ENCODE data around the gene RAVER2. TPM values are rescaled to one million over a fixed set of nuclear protein-coding genes. Genes with fewer than 3 reads are reported as not detected.

RAVER2 gene
- total RNA-seq, 1 experiment from 2014 or later: 15.1 TPM

DNA sequence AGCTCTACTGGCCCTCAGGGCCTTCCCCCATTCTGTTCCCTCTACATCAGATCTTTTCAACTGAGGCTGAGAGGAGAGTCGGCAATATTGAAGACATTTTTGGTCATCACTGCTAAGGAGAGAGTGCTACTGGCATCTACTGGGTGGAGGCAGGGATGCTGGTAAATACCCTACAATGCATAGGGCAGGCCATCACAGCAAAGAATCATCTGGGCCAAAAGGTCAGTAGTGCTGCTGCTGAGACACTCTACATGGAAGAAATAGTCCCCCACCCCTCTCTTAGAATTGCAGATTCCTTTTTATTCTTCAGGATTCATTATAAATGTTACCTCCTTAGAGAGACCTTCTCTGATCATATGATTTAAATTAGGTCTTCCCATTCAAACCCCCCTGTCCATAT is 127.2 kb downstream of the RAVER2 start:
- peaks cover under 1% of the 10 kb centered on the region for H3K36me3 ChIP-seq (ENCODE audit: control insufficient read depth, insufficient read depth, low read length)
- no peaks in the 10 kb centered on the region for H3K4me1 ChIP-seq (ENCODE audit: control insufficient read depth, insufficient read depth, low read length)
- no peak overlapping the region for H3K27ac ChIP-seq (ENCODE audit: low read length)
- ChIA-PET CTCF (no interaction called here), POLR2A (no interaction called here)
- BruUV-seq (replicated peaks): no TSS peak
- no peaks in the 10 kb centered on the region for H3K9me3 ChIP-seq (ENCODE audit: control insufficient read depth, insufficient read depth, low read depth, low read length)
- TF ChIP-seq, protein P1, sequence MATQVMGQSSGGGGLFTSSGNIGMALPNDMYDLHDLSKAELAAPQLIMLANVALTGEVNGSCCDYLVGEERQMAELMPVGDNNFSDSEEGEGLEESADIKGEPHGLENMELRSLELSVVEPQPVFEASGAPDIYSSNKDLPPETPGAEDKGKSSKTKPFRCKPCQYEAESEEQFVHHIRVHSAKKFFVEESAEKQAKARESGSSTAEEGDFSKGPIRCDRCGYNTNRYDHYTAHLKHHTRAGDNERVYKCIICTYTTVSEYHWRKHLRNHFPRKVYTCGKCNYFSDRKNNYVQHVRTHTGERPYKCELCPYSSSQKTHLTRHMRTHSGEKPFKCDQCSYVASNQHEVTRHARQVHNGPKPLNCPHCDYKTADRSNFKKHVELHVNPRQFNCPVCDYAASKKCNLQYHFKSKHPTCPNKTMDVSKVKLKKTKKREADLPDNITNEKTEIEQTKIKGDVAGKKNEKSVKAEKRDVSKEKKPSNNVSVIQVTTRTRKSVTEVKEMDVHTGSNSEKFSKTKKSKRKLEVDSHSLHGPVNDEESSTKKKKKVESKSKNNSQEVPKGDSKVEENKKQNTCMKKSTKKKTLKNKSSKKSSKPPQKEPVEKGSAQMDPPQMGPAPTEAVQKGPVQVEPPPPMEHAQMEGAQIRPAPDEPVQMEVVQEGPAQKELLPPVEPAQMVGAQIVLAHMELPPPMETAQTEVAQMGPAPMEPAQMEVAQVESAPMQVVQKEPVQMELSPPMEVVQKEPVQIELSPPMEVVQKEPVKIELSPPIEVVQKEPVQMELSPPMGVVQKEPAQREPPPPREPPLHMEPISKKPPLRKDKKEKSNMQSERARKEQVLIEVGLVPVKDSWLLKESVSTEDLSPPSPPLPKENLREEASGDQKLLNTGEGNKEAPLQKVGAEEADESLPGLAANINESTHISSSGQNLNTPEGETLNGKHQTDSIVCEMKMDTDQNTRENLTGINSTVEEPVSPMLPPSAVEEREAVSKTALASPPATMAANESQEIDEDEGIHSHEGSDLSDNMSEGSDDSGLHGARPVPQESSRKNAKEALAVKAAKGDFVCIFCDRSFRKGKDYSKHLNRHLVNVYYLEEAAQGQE (IDR thresholded peaks at IDR 0.05; ENCODE audit: insufficient read depth in 1 of 2, low read depth in 2 of 2, low read length in 1 of 2): no peak
- TF ChIP-seq, protein P2, sequence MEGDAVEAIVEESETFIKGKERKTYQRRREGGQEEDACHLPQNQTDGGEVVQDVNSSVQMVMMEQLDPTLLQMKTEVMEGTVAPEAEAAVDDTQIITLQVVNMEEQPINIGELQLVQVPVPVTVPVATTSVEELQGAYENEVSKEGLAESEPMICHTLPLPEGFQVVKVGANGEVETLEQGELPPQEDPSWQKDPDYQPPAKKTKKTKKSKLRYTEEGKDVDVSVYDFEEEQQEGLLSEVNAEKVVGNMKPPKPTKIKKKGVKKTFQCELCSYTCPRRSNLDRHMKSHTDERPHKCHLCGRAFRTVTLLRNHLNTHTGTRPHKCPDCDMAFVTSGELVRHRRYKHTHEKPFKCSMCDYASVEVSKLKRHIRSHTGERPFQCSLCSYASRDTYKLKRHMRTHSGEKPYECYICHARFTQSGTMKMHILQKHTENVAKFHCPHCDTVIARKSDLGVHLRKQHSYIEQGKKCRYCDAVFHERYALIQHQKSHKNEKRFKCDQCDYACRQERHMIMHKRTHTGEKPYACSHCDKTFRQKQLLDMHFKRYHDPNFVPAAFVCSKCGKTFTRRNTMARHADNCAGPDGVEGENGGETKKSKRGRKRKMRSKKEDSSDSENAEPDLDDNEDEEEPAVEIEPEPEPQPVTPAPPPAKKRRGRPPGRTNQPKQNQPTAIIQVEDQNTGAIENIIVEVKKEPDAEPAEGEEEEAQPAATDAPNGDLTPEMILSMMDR (IDR thresholded peaks at IDR 0.05): no peak
- TF ChIP-seq POLR2AphosphoS5 (IDR thresholded peaks at IDR 0.05; ENCODE audit: low read depth, low read length) (no peak), TCF7L2 (IDR thresholded peaks at IDR 0.05; ENCODE audit: low read depth, low read length) (no peak), SIN3A (IDR thresholded peaks at IDR 0.05; ENCODE audit: borderline replicate concordance, insufficient read depth, low read depth, low read length) (no peak)
- H3K4me3 ChIP-seq (ENCODE audit: low read depth in 2 of 2, low read length in 2 of 2): no peak overlapping the region
- no peak for DNase-seq (ENCODE audit: low read depth, low spot score)
- in situ Hi-C loops (cut with HindIII; ENCODE audit: low pct_unique_long_range_greater_than_20kb, low sequenced_read_pairs): no loop called here
- no peak for ATAC-seq
- H3K27me3 ChIP-seq (ENCODE audit: control insufficient read depth, insufficient read depth, low read length): no peaks in the 10 kb centered on the region
- intact Hi-C loops (cut with micrococcal nuclease; ENCODE audit: unreplicated experiment): no loop called here

DNA sequence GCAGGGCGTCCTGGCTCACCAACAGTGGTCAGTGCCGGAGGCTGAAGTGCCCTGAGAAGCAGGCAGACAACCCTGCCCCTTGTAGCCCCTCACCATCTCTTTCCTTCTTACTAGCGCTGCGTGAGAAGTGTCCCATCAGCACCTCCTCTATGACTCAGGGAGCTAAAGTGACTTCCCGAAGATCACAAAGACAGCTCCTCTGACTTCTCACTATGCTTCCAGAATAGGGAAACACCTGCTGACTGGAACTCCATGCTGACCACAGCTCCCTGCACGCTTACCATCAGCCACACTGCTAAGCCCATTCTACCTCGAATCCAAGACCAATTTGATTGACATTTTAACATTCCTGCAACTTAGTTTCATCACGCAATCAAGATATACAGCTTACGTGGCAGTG is 128.7 kb downstream of the RAVER2 start:
- H3K36me3 ChIP-seq (ENCODE audit: control insufficient read depth, insufficient read depth, low read length): peaks cover 5% of the 10 kb centered on the region
- H3K4me1 ChIP-seq (ENCODE audit: control insufficient read depth, insufficient read depth, low read length): no peaks in the 10 kb centered on the region
- intact Hi-C loops (cut with micrococcal nuclease; ENCODE audit: unreplicated experiment): no loop called here
- POLR2A ChIA-PET: no interaction called here
- CTCF ChIA-PET: no interaction called here
- TF ChIP-seq TCF7L2 (IDR thresholded peaks at IDR 0.05; ENCODE audit: low read depth, low read length) (no peak), SIN3A (IDR thresholded peaks at IDR 0.05; ENCODE audit: borderline replicate concordance, insufficient read depth, low read depth, low read length) (no peak), POLR2AphosphoS5 (IDR thresholded peaks at IDR 0.05; ENCODE audit: low read depth, low read length) (no peak)
- TF ChIP-seq, protein P1 (IDR thresholded peaks at IDR 0.05; ENCODE audit: insufficient read depth in 1 of 2, low read depth in 2 of 2, low read length in 1 of 2): no peak
- TF ChIP-seq, protein P2 (IDR thresholded peaks at IDR 0.05): no peak
- H3K27me3 ChIP-seq (ENCODE audit: control insufficient read depth, insufficient read depth, low read length): no peaks in the 10 kb centered on the region
- H3K9me3 ChIP-seq (ENCODE audit: control insufficient read depth, insufficient read depth, low read depth, low read length): no peaks in the 10 kb centered on the region
- in situ Hi-C loops (cut with HindIII; ENCODE audit: low pct_unique_long_range_greater_than_20kb, low sequenced_read_pairs): no loop called here
- H3K4me3 ChIP-seq (ENCODE audit: low read depth in 2 of 2, low read length in 2 of 2): no peak overlapping the region
- BruUV-seq (replicated peaks): no TSS peak
- DNase-seq (ENCODE audit: low read depth, low spot score) (no peak), ATAC-seq (no peak)
- no peak overlapping the region for H3K27ac ChIP-seq (ENCODE audit: low read length)
